H1 (cell line): Measurements from ENCODE around the gene SPARCL1. TPM values are rescaled to one million over a fixed set of nuclear protein-coding genes. Genes with fewer than 3 reads are reported as not detected.

Experiments
- BCL11A ChIP-seq, 2 experiments: IDR thresholded peaks; one replicate each; pipeline ENCODE4 v1.6.1; 2011; ENCODE audit warnings: low read depth in 2 of 2, low read length in 2 of 2, mild to moderate bottlenecking in 2 of 2
- PHF8 ChIP-seq: fragments of 200-600 bp; sonication (generic); conservative IDR thresholded peaks from 2 replicates; pipeline ENCODE4 v1.7.1; 2012; ENCODE audit warnings: low read depth, mild to moderate bottlenecking, inconsistent platforms, low read length, moderate library complexity
- POLR2A ChIP-seq, 2 experiments: IDR thresholded peaks; 1 replicate in 1 of 2; 2 replicates in 1 of 2; pipeline ENCODE4 v1.6.1; 2011; ENCODE audit warnings: low read depth in 2 of 2, low read length in 2 of 2, mild to moderate bottlenecking in 2 of 2; ENCODE audit errors: control extremely low read depth in 1 of 2
- RXRA ChIP-seq: IDR thresholded peaks from 2 replicates; pipeline ENCODE4 v1.6.1; 2011; ENCODE audit warnings: low read depth, mild to moderate bottlenecking, low read length, moderate library complexity; ENCODE audit not compliant: insufficient read depth
- SIRT6 ChIP-seq: IDR thresholded peaks from one replicate; pipeline ENCODE4 v1.7.1; 2012; ENCODE audit warnings: low read length, inconsistent platforms
- polyA plus RNA-seq, 7 experiments: library from polyadenylated mRNA; depleted of rRNA in 3 of 7; stranded (reverse) in 5 of 7; unstranded in 2 of 7; fragments of >200 nt in 5 of 7; fragments of 200-250 nt in 2 of 7; gene quantifications; 1 replicate in 5 of 7; 2 replicates in 1 of 7; 4 replicates in 1 of 7; pipeline versions ENCODE4 v1.2.1 to v1.2.3, GENCODE V29; 2011 to 2013; ENCODE audit warnings: missing spikeins in 2 of 7, mixed read lengths in 2 of 7
- total RNA-seq: library from RNA; stranded (reverse); fragmentation: NEBNext Ultra II Directional; extraction: Animal tissue kit (Norgen Biotek cat#: 25700); gene quantifications from 2 replicates; pipeline ENCODE4 v1.2.1, GENCODE V29; 2021

SPARCL1 gene
- total and polyA plus RNA-seq, 2 of the 8 experiments (the other 6 are each of a cell fraction or from before 2014, with no cell fraction given), result 0.48 to 0.51 TPM

- TF ChIP-seq SIRT6, result no peak
- no peak for TF ChIP-seq BCL11A (IDR thresholded peaks at IDR 0.05; ENCODE audit: low read depth in 2 of 2, low read length in 2 of 2)
- TF ChIP-seq RXRA, result no peak
- TF ChIP-seq POLR2A (IDR thresholded peaks at IDR 0.05; ENCODE audit: control extremely low read depth in 1 of 2, low read depth in 2 of 2, low read length in 2 of 2), result no peak
- TF ChIP-seq PHF8, result no peak
Measured at GRCh38 chr4:87511500-87511899, 17.7 kb downstream of the SPARCL1 start (continued).
